Upper lobe of left lung (tissue), 4 donors: ENCODE results near the gene KIF18B.

Source experiments
- EP300 ChIP-seq, 4 donors: sonication (generic); formaldehyde crosslinking; IDR thresholded peaks; one replicate each; pipeline ENCODE4 v1.5.1; 2017; ENCODE audit warnings: antibody characterized with exemption in 4 of 4, control low read depth in 2 of 4
- POLR2A ChIP-seq, 4 donors: fragments of 450-650 bp; IDR thresholded peaks; one replicate each; pipeline ENCODE4 v1.5.1; 2016 to 2017; ENCODE audit warnings: antibody characterized with exemption in 4 of 4, mild to moderate bottlenecking in 2 of 4
- POLR2AphosphoS5 ChIP-seq, 2 donors: sonication (generic); formaldehyde crosslinking; IDR thresholded peaks; one replicate each; pipeline ENCODE4 v1.5.1; 2017; ENCODE audit warnings: antibody characterized with exemption in 2 of 2
- TF ChIP-seq, protein P1 (sequence below), 6 experiments: fragments of 450-650 bp in 4 of 6; fragments of 200-600 bp in 2 of 6; sonication (generic) in 2 of 6; IDR thresholded peaks; one replicate each; pipeline ENCODE4 v1.5.1; 2016 to 2019; ENCODE audit warnings: antibody characterized with exemption in 6 of 6

DNA sequence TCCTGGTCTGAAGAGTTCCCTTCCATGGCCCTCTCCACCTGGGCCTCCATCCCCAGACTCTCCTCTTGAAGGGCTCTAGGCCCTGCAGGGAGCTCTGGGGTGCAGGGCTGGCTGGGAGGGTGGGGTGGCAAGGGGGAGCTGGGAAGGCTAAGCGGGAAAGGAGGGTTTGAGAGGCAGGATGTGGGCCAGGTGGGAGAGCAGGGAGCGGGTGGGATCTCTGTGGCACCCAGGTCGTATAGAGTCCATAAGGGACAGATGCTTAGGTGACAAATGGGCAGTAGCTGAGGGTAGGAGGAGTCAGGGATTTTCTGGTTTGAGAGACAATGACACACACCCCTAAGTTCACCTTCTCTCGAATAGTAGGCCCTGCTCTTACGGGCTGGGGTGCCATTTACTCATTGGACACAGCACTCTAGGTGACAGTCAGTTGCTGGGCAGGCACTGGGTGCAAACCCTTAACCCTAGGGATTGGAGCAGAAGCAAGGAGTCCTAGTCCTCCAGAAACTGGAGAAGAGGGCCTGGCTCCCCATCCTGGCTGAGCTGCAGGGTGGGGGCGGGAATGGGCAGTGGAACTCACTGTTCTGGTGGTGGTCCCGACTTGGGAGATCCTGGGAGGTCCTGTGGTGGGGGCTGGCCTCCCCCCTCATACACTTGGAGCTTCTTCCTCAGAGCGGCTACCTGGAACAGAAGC lies 15.3 kb downstream of the KIF18B start:
- TF ChIP-seq, protein P1, sequence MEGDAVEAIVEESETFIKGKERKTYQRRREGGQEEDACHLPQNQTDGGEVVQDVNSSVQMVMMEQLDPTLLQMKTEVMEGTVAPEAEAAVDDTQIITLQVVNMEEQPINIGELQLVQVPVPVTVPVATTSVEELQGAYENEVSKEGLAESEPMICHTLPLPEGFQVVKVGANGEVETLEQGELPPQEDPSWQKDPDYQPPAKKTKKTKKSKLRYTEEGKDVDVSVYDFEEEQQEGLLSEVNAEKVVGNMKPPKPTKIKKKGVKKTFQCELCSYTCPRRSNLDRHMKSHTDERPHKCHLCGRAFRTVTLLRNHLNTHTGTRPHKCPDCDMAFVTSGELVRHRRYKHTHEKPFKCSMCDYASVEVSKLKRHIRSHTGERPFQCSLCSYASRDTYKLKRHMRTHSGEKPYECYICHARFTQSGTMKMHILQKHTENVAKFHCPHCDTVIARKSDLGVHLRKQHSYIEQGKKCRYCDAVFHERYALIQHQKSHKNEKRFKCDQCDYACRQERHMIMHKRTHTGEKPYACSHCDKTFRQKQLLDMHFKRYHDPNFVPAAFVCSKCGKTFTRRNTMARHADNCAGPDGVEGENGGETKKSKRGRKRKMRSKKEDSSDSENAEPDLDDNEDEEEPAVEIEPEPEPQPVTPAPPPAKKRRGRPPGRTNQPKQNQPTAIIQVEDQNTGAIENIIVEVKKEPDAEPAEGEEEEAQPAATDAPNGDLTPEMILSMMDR (IDR thresholded peaks at IDR 0.05): no peak
- TF ChIP-seq POLR2A (IDR thresholded peaks at IDR 0.05) (no peak), EP300 (IDR thresholded peaks at IDR 0.05) (no peak), POLR2AphosphoS5 (IDR thresholded peaks at IDR 0.05) (no peak)
